Thoracic aorta endothelial cell (primary cell): ENCODE measurements around the gene TTBK2. TPM values are rescaled to one million over a fixed set of nuclear protein-coding genes. Genes with fewer than 3 reads are reported as not detected.

Experiments used
- small RNA-seq: library from RNA; depleted of rRNA; stranded (forward); fragments of <200 nt; gene quantifications from one replicate; pipeline ENCODE3, GENCODE V24; 2012
- total RNA-seq: library from RNA; depleted of rRNA; stranded (reverse); fragments of >200 nt; gene quantifications from 2 replicates; pipeline ENCODE4 v1.2.3, GENCODE V29; 2012

Gene TTBK2
- total RNA-seq, result 14.1 and 14.9 TPM in 2 replicates

DNA sequence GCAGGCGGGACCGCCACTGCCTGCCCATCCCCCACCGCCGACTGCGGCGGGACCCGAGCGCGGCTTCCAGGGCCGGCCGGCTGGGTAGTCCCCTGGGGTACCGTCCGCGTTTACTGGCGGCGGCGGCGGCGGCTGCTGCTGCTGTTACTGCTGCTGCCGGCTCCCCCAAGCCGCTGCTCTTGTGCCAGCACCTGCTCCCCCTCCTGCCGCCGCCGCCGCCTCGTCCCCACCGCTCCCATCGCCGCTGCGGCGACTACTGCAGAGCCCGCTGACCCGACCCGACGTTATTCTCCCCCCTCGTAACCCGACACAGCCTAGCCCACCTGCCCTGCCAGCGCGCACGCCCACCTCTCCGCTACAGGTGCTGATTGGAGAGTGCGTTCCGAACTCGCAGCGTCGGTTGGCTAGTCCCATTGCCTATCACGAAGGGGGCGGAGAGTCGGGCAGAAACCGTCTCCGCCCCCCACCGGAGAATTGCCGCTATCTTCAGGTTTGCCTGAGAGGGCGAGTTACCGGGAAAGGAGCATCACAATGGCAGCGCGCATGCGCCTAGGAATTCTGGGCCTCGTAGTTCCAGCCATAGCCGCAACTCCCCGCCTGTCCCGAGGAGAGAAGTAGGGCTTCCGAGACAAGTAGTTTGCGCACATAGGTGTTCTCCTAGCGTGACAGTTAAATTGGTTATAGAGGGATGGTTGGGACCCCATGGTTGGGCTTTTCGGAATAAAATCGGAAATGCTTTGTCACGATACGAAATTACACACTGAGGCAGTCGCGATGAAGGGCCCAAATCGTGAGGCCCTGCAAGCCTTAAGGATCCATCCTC lies at the start of gene TTBK2:
Gene TTBK2, minus strand, starts transcription at position 260 of the 823 bp plus-strand sequence. CDS start 42,161 bp downstream, outside the sequence.

DNA sequence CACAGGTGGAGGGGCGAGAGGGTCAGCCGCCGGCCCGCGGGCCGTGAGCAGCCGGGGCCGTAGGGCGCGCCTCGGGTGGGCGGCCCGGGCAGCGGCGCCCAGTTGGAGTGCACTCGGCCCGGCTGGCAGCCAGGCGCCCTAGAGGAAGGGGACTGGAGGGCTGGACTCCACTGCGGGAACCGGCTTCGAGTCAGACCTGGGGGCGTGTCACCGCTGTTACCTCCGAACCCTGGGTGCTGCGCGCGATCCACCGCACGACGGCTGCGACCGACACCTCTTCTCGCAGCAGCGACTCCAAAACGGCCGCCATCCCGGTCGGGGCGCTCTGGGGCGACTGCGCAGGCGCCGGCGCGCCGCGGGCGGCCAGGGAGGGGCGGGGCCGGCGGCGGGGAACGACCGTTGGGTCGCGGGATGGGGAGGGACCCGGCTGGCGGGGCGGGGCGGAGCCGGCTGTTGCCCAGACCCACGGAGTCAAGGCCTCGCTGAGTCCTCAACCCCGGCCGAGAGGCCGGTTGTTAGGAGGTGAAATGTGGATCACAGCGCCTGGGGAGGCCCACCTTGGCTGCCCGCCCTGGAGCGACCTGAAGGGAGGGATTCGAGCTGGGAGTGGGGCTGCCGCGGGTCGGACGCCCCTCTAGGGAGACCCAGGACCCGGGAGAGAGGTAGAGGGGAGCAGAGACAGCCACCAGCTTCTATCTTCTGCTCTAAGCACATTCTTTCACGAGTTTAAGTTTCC lies 183.6 kb downstream of the TTBK2 start, which contains the start of gene CDAN1:
Gene CDAN1, minus strand, starts transcription at position 336 of the 736 bp plus-strand sequence. Its CDS starts 26 bp downstream, at position 310.

Small RNA genes lying within 50 kb of the gene (small RNA-seq; reads per million reads assigned to genes)
- not detected for gene KRT8P50

Other genes with a start within 250 kb of the TTBK2 start
- 9.0 and 13.0 TPM in 2 replicates for gene CDAN1, start 183.7 kb downstream of the TTBK2 start, total RNA-seq
- 48.0 and 56.9 TPM in 2 replicates for gene UBR1, start 185.3 kb upstream of the TTBK2 start, total RNA-seq
- gene TMEM62, start 212.8 kb upstream of the TTBK2 start, total RNA-seq, result 19.1 and 23.2 TPM in 2 replicates